Lower leg skin (tissue), 3 donors: Measurements from ENCODE around the gene CLASP2.

Experiments
- POLR2A ChIP-seq, 2 donors: fragments of 450-650 bp; IDR thresholded peaks; one replicate each; pipeline ENCODE4 v1.6.1; 2016 to 2017; ENCODE audit warnings: antibody characterized with exemption in 2 of 2, mild to moderate bottlenecking in 1 of 2, moderate library complexity in 1 of 2
- TF ChIP-seq, protein P1 (sequence below), 3 donors: fragments of 450-650 bp; IDR thresholded peaks; one replicate each; pipeline ENCODE4 v1.5.1; 2016; ENCODE audit warnings: antibody characterized with exemption in 3 of 3, mild to moderate bottlenecking in 3 of 3, moderate library complexity in 2 of 3

- TF ChIP-seq, protein P1, sequence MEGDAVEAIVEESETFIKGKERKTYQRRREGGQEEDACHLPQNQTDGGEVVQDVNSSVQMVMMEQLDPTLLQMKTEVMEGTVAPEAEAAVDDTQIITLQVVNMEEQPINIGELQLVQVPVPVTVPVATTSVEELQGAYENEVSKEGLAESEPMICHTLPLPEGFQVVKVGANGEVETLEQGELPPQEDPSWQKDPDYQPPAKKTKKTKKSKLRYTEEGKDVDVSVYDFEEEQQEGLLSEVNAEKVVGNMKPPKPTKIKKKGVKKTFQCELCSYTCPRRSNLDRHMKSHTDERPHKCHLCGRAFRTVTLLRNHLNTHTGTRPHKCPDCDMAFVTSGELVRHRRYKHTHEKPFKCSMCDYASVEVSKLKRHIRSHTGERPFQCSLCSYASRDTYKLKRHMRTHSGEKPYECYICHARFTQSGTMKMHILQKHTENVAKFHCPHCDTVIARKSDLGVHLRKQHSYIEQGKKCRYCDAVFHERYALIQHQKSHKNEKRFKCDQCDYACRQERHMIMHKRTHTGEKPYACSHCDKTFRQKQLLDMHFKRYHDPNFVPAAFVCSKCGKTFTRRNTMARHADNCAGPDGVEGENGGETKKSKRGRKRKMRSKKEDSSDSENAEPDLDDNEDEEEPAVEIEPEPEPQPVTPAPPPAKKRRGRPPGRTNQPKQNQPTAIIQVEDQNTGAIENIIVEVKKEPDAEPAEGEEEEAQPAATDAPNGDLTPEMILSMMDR (IDR thresholded peaks at IDR 0.05), result no peak
- no peak for TF ChIP-seq POLR2A (IDR thresholded peaks at IDR 0.05)
Measured at GRCh38 chr3:33678073-33678472, 40.0 kb downstream of the CLASP2 start.
